Calu3 (cell line): ENCODE measurements around the gene ARMC10. TPM values are rescaled to one million over a fixed set of nuclear protein-coding genes. Genes with fewer than 3 reads are reported as not detected.
"Not testable (repeated sequence)": the region's sequence is repeated elsewhere in the genome, so short reads cannot be mapped to it uniquely, and the experiment has no call there.

Source experiments
- BruUV-seq: library from RNA; stranded (reverse); fragments of 400-500 nt; replicated peaks from 2 replicates; lab custom pipeline; 2021; lab: Mats Ljungman, UMichigan
- CTCF ChIA-PET: fragments of 300-600 bp; sonication (Branson Sonifier 250); formaldehyde crosslinking; loops from one replicate; lab custom pipeline; 2022; ENCODE audit warnings: antibody characterized with exemption; lab: Charles Lee
- DNase-seq: peaks from one replicate; pipeline ENCODE4 v3.0.0; 2022
- H3K27ac Mint-ChIP-seq: one replicate; pipeline ENCODE4 v1.8.0; 2022; ENCODE audit warnings: mixed read lengths; ENCODE audit not compliant: unreplicated experiment
- H3K27me3 Mint-ChIP-seq: one replicate; pipeline ENCODE4 v1.8.0; 2022; ENCODE audit warnings: mixed read lengths; ENCODE audit not compliant: unreplicated experiment
- H3K36me3 Mint-ChIP-seq: one replicate; pipeline ENCODE4 v1.8.0; 2022; ENCODE audit warnings: mild to moderate bottlenecking, moderate library complexity, mixed read lengths; ENCODE audit not compliant: insufficient read depth, unreplicated experiment
- H3K4me1 Mint-ChIP-seq: one replicate; pipeline ENCODE4 v1.8.0; 2022; ENCODE audit warnings: mild to moderate bottlenecking, low read depth, mixed read lengths; ENCODE audit not compliant: unreplicated experiment
- H3K4me3 Mint-ChIP-seq: one replicate; pipeline ENCODE4 v1.8.0; 2022; ENCODE audit warnings: mild to moderate bottlenecking, low read depth, moderate library complexity, mixed read lengths; ENCODE audit not compliant: unreplicated experiment
- H3K9me3 Mint-ChIP-seq: one replicate; pipeline ENCODE4 v1.8.0; 2022; ENCODE audit warnings: low read depth, mixed read lengths; ENCODE audit not compliant: unreplicated experiment
- CTCF ChIP-seq: fragments of 200-600 bp; IDR thresholded peaks from one replicate; pipeline ENCODE4 v1.8.0; 2022; ENCODE audit warnings: antibody characterized with exemption; ENCODE audit not compliant: unreplicated experiment
- intact Hi-C: fragments of 100-400 bp; cut with micrococcal nuclease; formaldehyde crosslinking; loops from one replicate; pipeline ENCODE4 v1.10.0; 2022; ENCODE audit not compliant: unreplicated experiment
- total RNA-seq: library from RNA; stranded (reverse); gene quantifications from 2 replicates; pipeline ENCODE4 v1.2.3, GENCODE V29; 2022

Gene ARMC10
- total RNA-seq, 1 experiment from 2014 or later: 41.0 TPM

- CTCF ChIA-PET: interaction anchor here (0.6 kb wide), 1 partner anchor 187 kb away, joined by 3 read pairs; no protein-coding TSS in a partner anchor
- Mint-ChIP-seq H3K4me1 (peaks cover 33% of the 10 kb centered on the region), H3K36me3 (peaks cover 34% of the 10 kb centered on the region), H3K9me3 (no peaks in the 10 kb centered on the region), H3K27me3 (no peaks in the 10 kb centered on the region), H3K4me3 (peak overlapping the region; percentile 83), H3K27ac (no peak overlapping the region)
- DNase-seq: no peak
- intact Hi-C loops: loop anchor here (5.0 kb wide), 1 partner anchor 71 kb away; the partner anchor contains the start of gene NAPEPLD
- TF ChIP-seq CTCF: no peak
- no TSS peak for BruUV-seq
These were observed 1.8 kb downstream of the ARMC10 start for GRCh38 chr7:103076764-103077163.

GRCh38 chr7:103077318-103077717 is 2.4 kb downstream of the ARMC10 start:
- no TSS peak for BruUV-seq
- CTCF ChIA-PET: interaction anchor here (0.6 kb wide), 1 partner anchor 188 kb away, joined by 3 read pairs; no protein-coding TSS in a partner anchor
- Mint-ChIP-seq H3K27ac (no peak overlapping the region), H3K36me3 (peaks cover 34% of the 10 kb centered on the region), H3K27me3 (no peaks in the 10 kb centered on the region), H3K9me3 (no peaks in the 10 kb centered on the region), H3K4me1 (peaks cover 31% of the 10 kb centered on the region), H3K4me3 (no peak overlapping the region)
- no peak for TF ChIP-seq CTCF
- intact Hi-C loops: loop anchor here (5.0 kb wide), 1 partner anchor 70 kb away; the partner anchor contains the start of gene NAPEPLD
- DNase-seq: no peak

GRCh38 chr7:103078226-103078625 is 3.3 kb downstream of the ARMC10 start:
- not testable (repeated sequence) for BruUV-seq, H3K27me3 Mint-ChIP-seq, H3K27ac Mint-ChIP-seq, H3K4me3 Mint-ChIP-seq, DNase-seq, H3K9me3 Mint-ChIP-seq
- intact Hi-C loops: loop anchor here (5.0 kb wide), 1 partner anchor 69 kb away; the partner anchor contains the start of gene NAPEPLD
- Mint-ChIP-seq H3K4me1 (peaks cover 22% of the 10 kb centered on the region), H3K36me3 (peaks cover 39% of the 10 kb centered on the region)
- CTCF ChIA-PET: interaction anchor here (0.6 kb wide), 2 partner anchors 16 to 600 kb away, joined by 3 to 8 read pairs; partner anchors contain the start of gene POLR2J

GRCh38 chr7:103079836-103080235 is 4.9 kb downstream of the ARMC10 start:
- CTCF ChIA-PET: no interaction called here
- Mint-ChIP-seq H3K4me1 (peaks cover 9% of the 10 kb centered on the region), H3K27ac (no peak overlapping the region), H3K4me3 (no peak overlapping the region), H3K36me3 (peaks cover 37% of the 10 kb centered on the region), H3K9me3 (no peaks in the 10 kb centered on the region), H3K27me3 (no peaks in the 10 kb centered on the region)
- no TSS peak for BruUV-seq
- no peak for TF ChIP-seq CTCF
- intact Hi-C loops: loop anchor here (5.0 kb wide), 1 partner anchor 67 kb away; the partner anchor contains the start of gene NAPEPLD
- DNase-seq: no peak

- Mint-ChIP-seq H3K9me3 (no peaks in the 10 kb centered on the region), H3K27ac (no peak overlapping the region), H3K4me1 (peaks cover 9% of the 10 kb centered on the region), H3K36me3 (peaks cover 35% of the 10 kb centered on the region), H3K4me3 (no peak overlapping the region), H3K27me3 (no peaks in the 10 kb centered on the region)
- TF ChIP-seq CTCF: no peak
- CTCF ChIA-PET: no interaction called here
- intact Hi-C loops: no loop called here
- no peak for DNase-seq
- no TSS peak for BruUV-seq
These were observed 6.0 kb downstream of the ARMC10 start for GRCh38 chr7:103080923-103081322.
